Mucosa of descending colon (tissue), 3 donors: Measurements from ENCODE around the gene PSTK. TPM values are rescaled to one million over a fixed set of nuclear protein-coding genes. Genes with fewer than 3 reads are reported as not detected.

ENCODE experiments used
- ATAC-seq: fragments of 200-7000 bp; cut with Tn5 transposase; one replicate; pipeline ENCODE4 v1.9.1; 2020; ENCODE audit warnings: mild to moderate bottlenecking, moderate library complexity
- DNase-seq, 3 donors: peaks; one replicate each; pipeline ENCODE4 v3.0.0-alpha.2; 2020
- H3K36me3 ChIP-seq: fragments of 200-600 bp; one replicate; pipeline ENCODE4 v1.8.0; 2021; ENCODE audit warnings: low read depth, mild to moderate bottlenecking
- H3K4me1 ChIP-seq: fragments of 200-600 bp; one replicate; pipeline ENCODE4 v1.8.0; 2021; ENCODE audit warnings: low read depth, mild to moderate bottlenecking
- H3K4me3 ChIP-seq: fragments of 200-600 bp; one replicate; pipeline ENCODE4 v1.8.0; 2021; ENCODE audit warnings: mild to moderate bottlenecking
- H3K9me3 ChIP-seq: fragments of 200-600 bp; one replicate; pipeline ENCODE4 v1.8.0; 2021; ENCODE audit warnings: mild to moderate bottlenecking
- CTCF ChIP-seq: fragments of 200-600 bp; IDR thresholded peaks from one replicate; pipeline ENCODE4 v1.8.0; 2022; ENCODE audit warnings: antibody characterized with exemption, mild to moderate bottlenecking
- intact Hi-C, 2 donors: fragments of 100-400 bp; cut with DNase I in 1 of 2; cut with micrococcal nuclease in 1 of 2; formaldehyde crosslinking; loops; one replicate each; pipeline versions ENCODE4 v1.11.0 to v1.11.1; 2022; cut with DNase I, micrococcal nuclease
- total RNA-seq, 3 donors: library from RNA; stranded (reverse); fragmentation: NEBNext Ultra II Directional in 2 of 3; extraction: Animal tissue kit (Norgen Biotek cat#: 25700) in 2 of 3; gene quantifications; one replicate each; pipeline versions ENCODE4 v1.2.1 to v1.2.4, GENCODE V29; 2021 to 2023
- donor health status: DM: no; HTN: no; CAD: no; lungs with moderate emphysema.
- donor health status: DM: no; HTN: no; CAD: no.
- donor health status: DM: no; HTN: yes; CAD: no.

Gene PSTK
- total RNA-seq, 3 donors from 2014 or later, result 2.0 to 4.2 (median 3.1) TPM

GRCh38 chr10:122993797-122994336 is 13.7 kb downstream of the PSTK start:
- no peak for TF ChIP-seq CTCF
- intact Hi-C loops, result no loop called here

GRCh38 chr10:122995936-122996335 is 15.7 kb downstream of the PSTK start:
- TF ChIP-seq CTCF, result no peak
- intact Hi-C loops, result no loop called here
- Histone ChIP-seq H3K4me3 (no peak overlapping the region), H3K36me3 (no peaks in the 10 kb centered on the region), H3K4me1 (peaks cover 9% of the 10 kb centered on the region), H3K9me3 (no peaks in the 10 kb centered on the region)
- no peak for DNase-seq
- ATAC-seq, result no peak

More at GRCh38 chr10:122993797-122994336, 13.7 kb downstream of the PSTK start:
- Histone ChIP-seq H3K36me3 (no peaks in the 10 kb centered on the region), H3K4me1 (no peaks in the 10 kb centered on the region), H3K9me3 (no peaks in the 10 kb centered on the region), H3K4me3 (no peak overlapping the region)
- no peak for DNase-seq
- no peak for ATAC-seq

GRCh38 chr10:122997864-122998263 is 17.7 kb downstream of the PSTK start:
- Histone ChIP-seq H3K36me3 (no peaks in the 10 kb centered on the region), H3K4me1 (peaks cover 9% of the 10 kb centered on the region), H3K4me3 (no peak overlapping the region), H3K9me3 (no peaks in the 10 kb centered on the region)
- no peak for TF ChIP-seq CTCF
- intact Hi-C loops, result no loop called here
- ATAC-seq (no peak), DNase-seq (no peak)

GRCh38 chr10:122998360-122998917 is 18.2 kb downstream of the PSTK start:
- no peak for DNase-seq
- ATAC-seq, result no peak
- Histone ChIP-seq H3K36me3 (no peaks in the 10 kb centered on the region), H3K4me3 (no peak overlapping the region), H3K4me1 (peaks cover 9% of the 10 kb centered on the region), H3K9me3 (no peaks in the 10 kb centered on the region)
- intact Hi-C loops, result no loop called here
- no peak for TF ChIP-seq CTCF

- DNase-seq, result no peak
- TF ChIP-seq CTCF, result no peak
- no peak for ATAC-seq
- Histone ChIP-seq H3K4me1 (peaks cover 9% of the 10 kb centered on the region), H3K9me3 (no peaks in the 10 kb centered on the region), H3K4me3 (no peak overlapping the region), H3K36me3 (no peaks in the 10 kb centered on the region)
- intact Hi-C loops, result no loop called here
These were observed 18.7 kb downstream of the PSTK start for GRCh38 chr10:122998934-122999333.
